Left lobe of liver (tissue), 2 donors: ENCODE data around the gene EXOSC1. TPM values are rescaled to one million over a fixed set of nuclear protein-coding genes. Genes with fewer than 3 reads are reported as not detected.
"Not testable (repeated sequence)": the region's sequence is repeated elsewhere in the genome, so short reads cannot be mapped to it uniquely, and the experiment has no call there.

Experiments
- ATAC-seq: fragments of 200-7000 bp; cut with Tn5 transposase; one replicate; pipeline ENCODE4 v1.9.1; 2020; ENCODE audit warnings: mild to moderate bottlenecking, moderate library complexity
- DNase-seq: peaks from one replicate; pipeline ENCODE4 v3.0.0-alpha.2; 2020; ENCODE audit warnings: low spot score
- total RNA-seq: library from RNA; stranded (reverse); gene quantifications from one replicate; pipeline ENCODE4 v1.2.1, GENCODE V29; 2021
- donor health status: DM: no; HTN: no; CAD: no; lungs with moderate emphysema.
- donor health status: DM: no; HTN: yes; CAD: no.

Gene EXOSC1
- total RNA-seq, 1 donor from 2014 or later = 10.3 TPM

DNA sequence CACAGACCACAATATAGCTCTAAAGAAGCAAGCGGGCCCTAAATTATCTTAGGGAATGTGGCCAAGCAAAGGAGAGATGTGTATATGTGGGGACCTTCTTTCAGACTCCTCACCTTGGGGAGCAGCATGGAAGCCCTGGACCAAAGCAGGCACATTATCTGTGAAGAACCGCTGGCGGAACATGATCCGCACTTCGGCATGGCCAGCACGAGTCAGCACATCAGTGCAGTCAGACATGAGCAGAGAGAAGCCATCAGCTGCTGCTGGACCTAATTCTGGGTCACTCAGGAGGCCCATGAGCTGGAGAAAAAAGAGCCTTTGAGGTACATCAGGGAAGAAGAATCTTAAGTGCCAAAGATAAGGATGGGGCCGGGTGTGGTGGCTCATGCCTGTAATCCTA lies 14.1 kb upstream of the EXOSC1 start:
- DNase-seq (no peak), ATAC-seq (no peak)

DNA sequence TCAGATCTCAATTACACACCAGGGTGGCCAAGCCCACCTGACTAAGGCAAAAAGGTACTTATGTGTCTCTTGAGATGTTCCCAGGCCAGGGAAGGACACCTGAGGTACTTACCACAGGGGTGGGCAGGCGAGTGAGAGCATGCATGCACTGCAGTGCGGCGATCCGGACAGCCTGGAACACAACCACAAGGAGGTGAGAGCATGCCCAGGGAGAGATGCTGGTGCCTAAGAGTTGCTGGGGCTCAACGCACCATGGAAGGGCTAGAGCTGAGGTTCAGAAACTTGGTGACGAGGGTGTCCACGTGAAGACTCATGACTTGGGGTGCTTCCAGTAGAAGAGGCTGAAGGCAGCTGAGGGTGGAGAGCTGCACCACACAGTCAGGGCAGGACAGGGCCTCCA lies 13.3 kb upstream of the EXOSC1 start:
- ATAC-seq (no peak), DNase-seq (no peak)

GRCh38 chr10:97456686-97457065 lies 10.9 kb upstream of the EXOSC1 start:
- DNase-seq = no peak
- no peak for ATAC-seq

- ATAC-seq (no peak), DNase-seq (no peak)
Measured at GRCh38 chr10:97456034-97456685, 10.4 kb upstream of the EXOSC1 start.

GRCh38 chr10:97454330-97455036 lies 8.7 kb upstream of the EXOSC1 start:
- peak; percentile 77 for ATAC-seq
- DNase-seq = peak; percentile 59

DNA sequence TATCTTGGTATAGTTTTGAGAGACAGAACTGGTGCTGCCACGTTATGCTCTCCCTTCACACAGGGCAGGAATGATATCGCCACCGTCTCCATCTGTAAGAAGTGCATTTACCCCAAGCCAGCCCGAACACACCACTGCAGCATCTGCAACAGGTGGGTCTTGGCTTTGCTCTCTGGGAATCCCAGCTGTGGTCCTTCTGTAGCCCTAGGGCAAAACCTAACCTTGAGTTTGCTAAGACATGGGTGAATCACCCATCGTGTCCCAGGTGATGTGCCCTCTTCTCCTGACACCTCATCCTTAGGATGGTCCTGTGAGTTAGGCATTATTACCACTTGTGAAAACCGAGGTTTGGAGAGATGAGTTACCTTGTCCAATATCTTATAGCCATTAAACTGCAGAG lies 6.5 kb upstream of the EXOSC1 start:
- no peak for ATAC-seq
- no peak for DNase-seq

DNA sequence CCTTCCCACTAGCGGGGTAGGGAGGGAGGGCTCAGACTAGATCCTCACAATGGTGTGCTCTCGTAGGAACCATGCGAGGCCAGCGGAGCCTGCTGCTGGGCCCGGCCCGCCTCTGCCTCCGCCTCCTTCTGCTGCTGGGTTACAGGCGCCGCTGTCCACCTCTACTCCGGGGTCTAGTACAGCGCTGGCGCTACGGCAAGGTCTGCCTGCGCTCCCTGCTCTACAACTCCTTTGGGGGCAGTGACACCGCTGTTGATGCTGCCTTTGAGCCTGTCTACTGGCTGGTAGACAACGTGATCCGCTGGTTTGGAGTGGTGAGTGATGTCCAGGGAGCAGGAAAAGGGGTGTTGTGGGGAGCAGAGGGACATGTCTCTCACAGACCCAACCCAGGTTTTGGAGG lies 5.8 kb upstream of the EXOSC1 start:
- no peak for ATAC-seq
- DNase-seq = no peak

DNA sequence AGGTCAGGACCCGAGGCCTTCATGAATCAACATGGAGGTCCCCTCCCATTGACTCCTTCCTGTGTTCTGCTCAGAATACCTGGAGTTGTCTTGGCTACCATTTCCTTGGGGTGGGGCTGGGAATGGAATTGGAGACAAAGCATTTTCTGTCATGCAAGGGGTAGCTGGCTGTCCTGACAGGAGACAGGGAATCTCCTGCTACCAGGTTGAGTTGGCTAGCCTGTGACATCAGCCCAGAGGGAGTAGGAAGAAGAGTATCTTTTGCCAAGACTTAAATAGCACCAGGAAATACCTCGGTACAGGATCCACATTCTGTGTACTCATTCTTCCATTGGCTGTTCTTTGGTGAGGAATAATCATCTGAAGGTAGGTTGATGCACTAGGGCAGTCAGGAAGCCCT lies 5.0 kb upstream of the EXOSC1 start:
- DNase-seq = no peak
- ATAC-seq = no peak

DNA sequence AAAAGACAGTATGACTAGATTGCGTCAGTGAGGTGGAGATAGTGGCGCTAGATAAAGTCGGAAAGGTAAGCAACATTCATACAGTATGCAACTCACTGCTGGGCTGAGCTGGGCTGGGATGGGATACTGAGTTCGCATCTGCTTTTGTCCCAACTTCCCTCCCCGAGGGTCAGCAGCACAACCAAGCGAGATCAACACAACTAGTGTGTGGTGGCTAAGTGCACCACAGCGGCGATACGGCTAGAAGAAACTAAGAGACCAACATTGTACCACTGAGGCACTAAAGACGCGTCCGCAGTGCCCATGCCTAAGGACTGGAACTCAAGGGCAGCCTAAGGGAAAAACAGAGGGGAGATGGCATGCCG lies 467 bp downstream of the EXOSC1 start:
- peak; percentile 2 for ATAC-seq
- no peak for DNase-seq

DNA sequence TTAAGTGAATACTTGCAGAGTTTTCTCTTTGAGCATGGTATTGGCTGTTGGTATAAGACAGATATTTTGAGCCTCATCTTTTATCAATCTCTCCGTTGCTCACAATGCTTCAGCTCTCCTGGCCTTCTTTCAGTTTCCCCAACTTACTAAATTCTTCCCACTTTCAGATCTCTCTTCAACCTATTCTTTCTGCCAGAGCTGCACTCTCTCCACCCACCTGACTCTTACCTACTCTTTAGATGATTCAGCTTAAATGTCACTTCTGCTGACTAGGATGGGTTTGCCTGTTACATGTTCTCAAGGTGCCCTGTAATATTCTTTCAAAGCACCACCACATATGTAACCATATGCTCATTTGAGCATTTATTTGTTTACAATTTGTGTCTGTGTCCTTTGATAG lies 1.6 kb downstream of the EXOSC1 start:
- ATAC-seq (no peak), DNase-seq (no peak)

DNA sequence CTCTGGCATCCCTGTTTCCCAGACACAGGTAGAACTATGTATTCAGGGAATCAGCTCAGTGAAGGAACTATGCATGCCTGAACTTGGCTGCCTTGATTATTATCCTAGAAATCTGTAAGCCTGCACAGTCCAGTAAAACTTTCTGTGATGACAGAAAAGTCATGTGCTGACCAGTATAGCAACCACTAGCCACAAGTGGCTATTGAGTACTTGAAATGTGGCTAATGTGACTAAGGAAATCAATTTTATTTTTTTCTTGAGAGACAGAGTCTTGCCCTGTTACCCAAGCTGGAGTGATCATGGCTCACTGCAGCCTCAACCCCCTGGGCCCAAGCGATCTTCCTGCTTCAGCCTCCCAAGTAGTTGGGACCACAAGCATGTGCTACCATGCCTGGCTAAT lies 3.5 kb downstream of the EXOSC1 start:
- ATAC-seq (no peak), DNase-seq (no peak)

DNA sequence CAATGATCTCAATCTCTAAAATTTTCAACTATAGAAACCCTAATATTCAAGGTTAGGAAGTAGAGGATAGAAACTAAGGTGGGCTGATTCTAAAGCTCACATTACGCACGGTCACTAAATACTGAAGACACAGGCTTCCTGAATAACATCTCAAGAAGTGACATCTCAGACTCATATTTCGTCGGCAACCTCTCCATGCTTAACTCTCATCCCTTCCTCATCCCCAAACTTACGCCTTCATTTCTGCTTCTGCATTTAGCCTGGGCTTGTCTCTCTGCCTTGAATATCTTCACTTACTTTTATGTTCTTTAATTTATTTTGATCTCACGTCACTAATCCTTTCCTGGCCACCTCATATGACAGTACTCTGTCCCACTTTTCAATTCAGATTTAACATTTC lies 10.6 kb downstream of the EXOSC1 start:
- DNase-seq (no peak), ATAC-seq (no peak)

- ATAC-seq = no peak
- DNase-seq = no peak
Measured at GRCh38 chr10:97434557-97434956, 11.2 kb downstream of the EXOSC1 start.

DNA sequence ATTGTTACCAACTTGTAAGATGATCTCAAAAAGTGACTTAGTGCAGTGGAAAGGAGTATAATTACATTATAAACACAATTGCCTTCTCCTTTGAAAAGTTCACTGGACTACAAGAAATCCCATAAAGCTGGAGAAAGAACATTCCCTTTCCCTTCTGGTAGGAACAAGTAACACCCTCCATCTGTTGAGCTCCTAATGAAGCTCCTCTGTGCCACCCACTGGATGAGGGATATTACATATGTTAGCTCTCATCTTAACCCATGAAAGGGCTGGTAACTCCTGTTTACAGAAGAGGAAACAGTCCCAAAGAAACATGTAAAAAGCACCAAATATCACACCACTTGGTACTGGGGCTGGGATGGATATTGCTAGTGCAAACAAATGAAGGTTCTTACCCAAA lies 11.8 kb downstream of the EXOSC1 start:
- ATAC-seq (no peak), DNase-seq (no peak)

- ATAC-seq = no peak
Measured at GRCh38 chr10:97428572-97428981, 17.2 kb downstream of the EXOSC1 start.

DNA sequence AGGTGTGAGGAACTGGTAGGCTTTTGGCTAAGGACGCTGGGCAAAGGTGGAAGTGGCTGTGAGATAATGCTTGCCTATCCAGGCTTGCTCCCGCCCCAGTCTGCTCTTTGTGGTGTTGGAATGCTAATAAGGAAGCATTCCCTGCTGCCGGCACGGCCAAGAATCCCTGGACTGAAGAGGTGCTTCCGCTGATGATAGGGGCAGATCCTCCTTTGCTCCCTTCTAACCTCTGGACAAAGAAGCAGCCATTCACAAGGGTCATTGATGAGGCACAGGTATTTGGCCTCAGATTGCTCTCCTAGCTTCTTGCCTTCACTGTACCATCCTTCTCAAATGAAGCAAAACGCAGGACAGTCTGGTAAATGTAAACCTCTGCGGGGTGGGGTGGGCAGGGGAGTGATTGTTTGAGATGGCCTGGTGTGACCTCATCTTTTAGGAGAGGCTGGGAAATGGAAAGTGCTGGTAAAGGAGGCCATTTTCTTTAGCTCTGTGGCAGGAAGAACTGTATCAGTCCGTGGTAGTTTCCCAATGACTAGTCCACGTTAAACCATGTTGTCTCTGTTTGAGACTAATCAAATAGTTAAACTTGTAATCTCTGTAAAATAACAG lies 18.1 kb downstream of the EXOSC1 start:
- peak; percentile 54 for ATAC-seq
- peak; percentile 65 for DNase-seq

More at GRCh38 chr10:97428572-97428981, 17.2 kb downstream of the EXOSC1 start:
- no peak for DNase-seq

- DNase-seq (no peak), ATAC-seq (no peak)
Measured at GRCh38 chr10:97426776-97427570, 18.8 kb downstream of the EXOSC1 start.

DNA sequence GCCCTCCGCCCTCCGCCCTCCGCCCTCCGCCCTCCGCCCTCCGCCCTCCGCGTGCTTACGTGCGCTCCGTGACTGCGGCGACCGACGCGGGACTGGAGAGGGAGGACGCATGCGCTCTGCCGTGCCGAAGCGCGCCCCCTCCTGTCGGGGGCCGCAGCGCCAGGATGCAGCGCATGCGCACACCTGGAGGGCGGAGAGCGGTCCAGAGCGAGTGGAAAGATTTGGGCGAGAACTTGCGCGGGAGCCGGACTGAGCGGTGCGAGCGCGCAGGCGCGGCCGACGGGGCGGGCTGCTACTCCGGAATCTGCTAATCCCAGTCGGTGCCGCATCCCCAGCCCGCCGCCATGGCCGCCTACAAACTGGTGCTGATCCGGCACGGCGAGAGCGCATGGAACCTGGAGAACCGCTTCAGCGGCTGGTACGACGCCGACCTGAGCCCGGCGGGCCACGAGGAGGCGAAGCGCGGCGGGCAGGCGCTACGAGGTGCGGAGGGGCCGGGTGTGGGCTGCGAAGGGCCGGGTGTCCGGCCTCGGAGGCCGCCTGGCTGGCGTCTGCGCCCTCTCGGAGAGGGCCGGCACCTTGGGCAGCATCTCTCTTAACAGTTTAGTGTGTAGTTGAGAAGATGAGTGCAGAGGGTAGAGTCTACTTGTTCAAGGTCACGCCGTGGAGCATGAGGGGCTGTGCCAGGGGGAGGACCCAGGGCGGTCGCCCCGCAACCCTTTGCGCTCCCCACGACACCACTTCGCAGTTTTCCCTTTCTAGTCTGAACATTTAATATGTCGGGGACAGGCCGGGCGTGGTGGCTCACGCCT lies 19.6 kb downstream of the EXOSC1 start, which contains the start of gene PGAM1:
Gene PGAM1 (plus strand): TSS at position 228 of the 812 bp plus-strand sequence. CDS start 117 bp downstream, at position 345.
- DNase-seq (peak; percentile 98), ATAC-seq (peak; percentile 88)

GRCh38 chr10:97423757-97424098 lies 22.1 kb downstream of the EXOSC1 start:
- not testable (repeated sequence) for ATAC-seq, DNase-seq

GRCh38 chr10:97416565-97416964 lies 29.2 kb downstream of the EXOSC1 start:
- no peak for DNase-seq
- no peak for ATAC-seq

GRCh38 chr10:97412891-97413304 lies 32.9 kb downstream of the EXOSC1 start:
- DNase-seq = no peak
- no peak for ATAC-seq
